Esophagus mucosa (tissue), 1 donor: ENCODE data around the gene KLHDC9. TPM values are rescaled to one million over a fixed set of nuclear protein-coding genes. Genes with fewer than 3 reads are reported as not detected.
A peak's percentile ranks its signal among the peaks of the same experiment; 100 is the strongest.

ENCODE experiments used
- ATAC-seq: fragments of 200-7000 bp; cut with Tn5 transposase; one replicate; pipeline ENCODE4 v1.9.1; 2020
- total RNA-seq: library from RNA; stranded (reverse); gene quantifications from one replicate; pipeline ENCODE4 v1.2.4, GENCODE V29; 2023
- donor health status: DM: yes; HTN: yes; CAD: no.

KLHDC9 gene
- total RNA-seq, 1 donor from 2014 or later: 4.5 TPM

DNA sequence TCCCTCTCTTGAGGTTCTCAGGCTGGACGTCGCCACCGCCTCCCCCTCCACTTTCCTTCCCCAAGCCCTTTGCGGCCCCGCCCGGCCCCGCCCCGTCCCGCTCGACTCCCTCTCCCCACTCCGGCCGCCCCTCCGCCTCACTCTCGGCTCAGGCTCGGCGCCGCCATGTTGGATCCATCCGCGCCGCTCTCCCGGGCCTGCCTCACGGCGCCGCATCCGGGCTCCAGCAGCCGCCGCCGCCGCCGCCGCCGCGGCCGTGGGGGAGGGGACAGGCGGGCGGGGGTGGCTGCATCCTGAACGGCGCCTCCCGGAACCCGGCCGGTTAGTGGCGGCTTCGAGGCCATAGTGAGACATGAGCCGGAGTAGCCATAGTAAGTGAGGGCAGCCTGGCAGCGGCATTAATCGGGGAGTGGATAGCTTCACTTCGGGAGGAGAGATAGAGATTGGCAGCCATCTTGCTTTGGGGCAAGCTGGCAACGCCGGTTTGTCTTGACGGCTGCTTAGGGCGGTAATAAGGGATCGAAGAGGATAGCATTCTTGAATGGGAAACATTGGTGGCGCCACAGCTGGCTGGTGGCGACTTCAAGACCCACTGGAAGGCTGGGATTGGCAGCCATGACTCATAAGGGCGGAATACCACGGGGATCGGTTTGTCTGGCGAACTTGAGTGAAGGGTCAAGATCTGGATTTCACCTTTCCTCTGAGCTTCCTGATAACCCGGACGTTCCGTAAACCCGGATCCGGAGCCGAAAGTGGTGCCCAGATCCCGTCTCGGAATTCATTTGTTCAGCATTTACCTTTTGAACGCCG is 34.5 kb downstream of the KLHDC9 start, which contains the start of gene DEDD:
DEDD (minus strand) TSS at position 258 of the 810 bp plus-strand sequence. CDS start 8,205 bp downstream, outside the sequence.
- ATAC-seq: peak; percentile 95

DNA sequence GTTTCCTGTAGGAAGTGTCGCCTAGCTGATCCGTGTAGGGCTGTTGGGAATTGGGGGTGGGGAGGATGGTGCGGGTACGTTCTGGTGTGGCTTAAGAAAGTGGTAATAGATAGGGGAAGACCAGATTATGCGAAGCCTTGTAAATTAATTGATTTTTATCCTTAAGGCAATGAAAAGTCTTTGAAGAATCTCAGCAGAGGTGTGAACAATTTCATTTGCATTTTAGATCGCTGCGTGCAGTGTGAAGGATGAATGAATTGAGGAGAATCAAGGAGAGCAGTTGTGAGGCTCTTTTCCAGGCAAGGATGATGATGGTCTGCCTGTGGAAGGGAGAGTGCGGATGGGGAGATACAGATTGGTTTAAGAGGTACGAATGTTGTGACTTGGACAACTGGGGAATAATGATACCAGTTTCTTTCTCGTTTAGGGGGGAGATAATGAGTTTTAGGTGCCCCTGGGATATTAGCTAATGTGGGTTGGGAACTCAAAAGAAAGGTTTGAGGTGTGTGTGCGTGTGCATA is 35.1 kb downstream of the KLHDC9 start:
- no peak for ATAC-seq

DNA sequence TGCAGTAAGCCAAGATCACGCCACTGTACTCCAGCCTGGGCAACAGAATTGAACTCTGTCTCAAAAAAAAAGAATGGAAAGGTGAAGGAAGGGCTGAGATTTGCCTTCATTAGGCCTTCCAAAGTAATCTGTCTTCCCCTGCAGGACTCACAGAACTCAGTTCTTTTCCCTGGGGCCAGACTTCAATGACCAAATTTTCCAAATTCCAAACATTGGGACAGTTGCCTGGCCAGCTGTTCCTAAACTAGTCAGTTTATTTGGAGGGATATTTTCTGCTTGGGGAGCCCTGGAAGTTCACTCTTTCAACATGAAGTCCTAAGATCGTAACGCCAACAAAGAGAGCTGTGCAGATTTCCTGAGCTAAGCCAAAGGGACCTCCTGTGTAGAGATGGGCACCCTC is 39.7 kb downstream of the KLHDC9 start:
- ATAC-seq: no peak

- ATAC-seq: no peak
Measured at GRCh38 chr1:161138431-161138830, 40.3 kb downstream of the KLHDC9 start.

DNA sequence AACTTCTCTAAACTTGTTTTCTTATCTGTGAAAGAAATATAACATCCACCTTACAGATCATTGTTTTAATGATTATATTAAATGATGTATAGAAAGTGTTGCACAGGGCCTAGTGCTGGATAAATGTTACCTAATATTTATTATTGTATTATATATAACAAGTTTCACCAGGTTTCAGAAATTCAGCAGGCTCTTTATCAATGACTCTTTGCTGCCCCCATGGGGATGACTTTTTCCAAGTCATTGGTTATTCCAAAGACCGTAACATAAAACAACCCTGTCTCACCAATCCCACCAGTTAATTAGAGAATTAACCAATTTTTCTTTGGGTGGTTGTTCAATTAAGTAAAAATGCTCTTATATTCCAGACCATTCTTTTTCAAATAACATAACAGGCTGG is 41.6 kb downstream of the KLHDC9 start:
- peak; percentile 73 for ATAC-seq

GRCh38 chr1:161140755-161141400 is 42.7 kb downstream of the KLHDC9 start:
- no peak for ATAC-seq

DNA sequence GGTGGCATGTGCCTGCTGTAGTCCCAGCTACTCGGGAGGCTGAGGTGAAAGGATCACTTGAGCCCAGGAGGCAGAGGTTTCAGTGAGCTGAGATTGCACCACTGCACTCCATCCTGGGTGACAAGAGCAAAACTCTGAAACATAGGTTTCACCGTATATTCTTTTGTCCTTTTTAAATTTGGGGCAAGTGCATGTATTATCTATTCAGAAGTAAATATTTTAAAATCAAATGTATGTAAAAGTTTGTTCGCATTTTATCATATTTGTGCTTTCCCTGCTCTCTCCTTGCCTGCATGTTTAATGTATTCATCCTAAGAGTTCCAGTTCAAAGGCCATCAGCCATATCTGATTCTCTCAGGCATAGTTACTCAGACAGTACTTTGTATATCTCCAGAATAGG is 47.7 kb downstream of the KLHDC9 start:
- no peak for ATAC-seq

Other genes starting within 250 kb of the KLHDC9 start
- gene CD244, start 235.5 kb upstream of the KLHDC9 start, total RNA-seq: 0.56 TPM
- not detected for gene ITLN1, start 213.2 kb upstream of the KLHDC9 start, total RNA-seq
- gene ITLN2, start 143.6 kb upstream of the KLHDC9 start, total RNA-seq: 0.16 TPM
- gene F11R, start 77.2 kb upstream of the KLHDC9 start, total RNA-seq: 137 TPM
- gene TSTD1, start 59.4 kb upstream of the KLHDC9 start, total RNA-seq: 67.9 TPM
- gene USF1, start 52.4 kb upstream of the KLHDC9 start, total RNA-seq: 25.2 TPM
- 6.0 TPM for gene ARHGAP30, start 28.5 kb upstream of the KLHDC9 start, total RNA-seq
- gene NECTIN4, start 8.8 kb upstream of the KLHDC9 start, total RNA-seq: 115 TPM
- gene PFDN2, start 19.7 kb downstream of the KLHDC9 start, total RNA-seq: 46.2 TPM
- gene NIT1, start 19.7 kb downstream of the KLHDC9 start, total RNA-seq: 26.4 TPM
- gene DEDD, start 34.3 kb downstream of the KLHDC9 start, total RNA-seq: 24.9 TPM
- 76.7 TPM for gene UFC1, start 55.6 kb downstream of the KLHDC9 start, total RNA-seq
- 15.6 TPM for gene USP21, start 61.1 kb downstream of the KLHDC9 start, total RNA-seq
- gene PPOX, start 68.1 kb downstream of the KLHDC9 start, total RNA-seq: 10.4 TPM
- 17.7 TPM for gene B4GALT3, start 79.1 kb downstream of the KLHDC9 start, total RNA-seq
- gene ADAMTS4, start 100.7 kb downstream of the KLHDC9 start, total RNA-seq: 1.3 TPM
- gene NDUFS2, start 104.0 kb downstream of the KLHDC9 start, total RNA-seq: 56.4 TPM
- 0.76 TPM for gene FCER1G, start 116.9 kb downstream of the KLHDC9 start, total RNA-seq
- gene APOA2, start 125.3 kb downstream of the KLHDC9 start, total RNA-seq: not detected
- gene TOMM40L, start 127.7 kb downstream of the KLHDC9 start, total RNA-seq: 11.4 TPM
- not detected for gene NR1I3, start 139.8 kb downstream of the KLHDC9 start, total RNA-seq
- 29.3 TPM for gene PCP4L1, start 160.4 kb downstream of the KLHDC9 start, total RNA-seq
- gene MPZ, start 211.6 kb downstream of the KLHDC9 start, total RNA-seq: 1.4 TPM
- gene SDHC, start 216.0 kb downstream of the KLHDC9 start, total RNA-seq: 185 TPM